Gastrocnemius medialis (tissue), 4 donors: ENCODE data around the gene ROR2. TPM values are rescaled to one million over a fixed set of nuclear protein-coding genes. Genes with fewer than 3 reads are reported as not detected.

Experiments used
- ATAC-seq, 2 donors: fragments of 150-250 bp; one replicate each; pipeline ENCODE4 v1.9.1; 2016
- DNase-seq, 2 donors: peaks; one replicate each; pipeline ENCODE4 v3.0.0-alpha.2; 2019
- H3K27ac ChIP-seq, 4 donors: fragments of 200-600 bp; sonication (generic); 1 replicate in 1 of 4; 2 replicates in 3 of 4; pipeline ENCODE4 v1.5.1; 2016 to 2018; ENCODE audit warnings: mild to moderate bottlenecking in 2 of 4, moderate library complexity in 1 of 4
- H3K27me3 ChIP-seq, 3 donors: fragments of 200-600 bp; sonication (generic) in 2 of 3; 1 replicate in 1 of 3; 2 replicates in 2 of 3; pipeline versions ENCODE4 v1.5.1 to v1.6.0; 2016 to 2019; ENCODE audit warnings: mild to moderate bottlenecking in 1 of 3, moderate library complexity in 1 of 3
- H3K36me3 ChIP-seq, 2 donors: fragments of 200-600 bp; sonication (generic) in 1 of 2; one replicate each; pipeline ENCODE4 v1.5.1; 2017 to 2018
- H3K4me1 ChIP-seq, 2 donors: fragments of 200-600 bp; sonication (generic) in 1 of 2; one replicate each; pipeline ENCODE4 v1.5.1; 2016 to 2017; ENCODE audit warnings: mild to moderate bottlenecking in 2 of 2
- H3K4me3 ChIP-seq, 4 donors: fragments of 200-600 bp; sonication (generic) in 3 of 4; 1 replicate in 1 of 4; 2 replicates in 3 of 4; pipeline ENCODE4 v1.5.1; 2016 to 2019; ENCODE audit warnings: mild to moderate bottlenecking in 2 of 4
- H3K9me3 ChIP-seq, 3 donors: fragments of 200-600 bp; sonication (generic) in 2 of 3; 1 replicate in 1 of 3; 2 replicates in 2 of 3; pipeline ENCODE4 v1.5.1; 2016 to 2019
- POLR2A ChIP-seq, 2 donors: fragments of 450-650 bp; IDR thresholded peaks; one replicate each; pipeline ENCODE4 v1.6.1; 2017; ENCODE audit warnings: antibody characterized with exemption in 2 of 2, mild to moderate bottlenecking in 2 of 2, moderate library complexity in 2 of 2
- in situ Hi-C, 4 donors: fragments of 200-750 bp; cut with MboI; loops; one replicate each; pipeline versions ENCODE4 v1.15.0 to v1.8.0; 2017; ENCODE audit warnings: low sequenced_read_pairs in 4 of 4
- intact Hi-C: fragments of 100-400 bp; cut with DNase I; formaldehyde crosslinking; loops from one replicate; pipeline ENCODE4 v1.15.1; 2023; ENCODE audit warnings: low total_unique reads
- total RNA-seq, 4 donors: library from RNA; depleted of rRNA; stranded (reverse); fragments of >200 nt; gene quantifications; one replicate each; pipeline versions ENCODE4 v1.1.0 to v1.2.3, GENCODE V29; 2016
- TF ChIP-seq, protein P1 (sequence below), 5 experiments: fragments of 450-650 bp in 3 of 5; fragments of 200-600 bp in 2 of 5; sonication (generic) in 2 of 5; IDR thresholded peaks in 4 of 5; conservative IDR thresholded peaks in 1 of 5; 1 replicate in 4 of 5; 2 replicates in 1 of 5; pipeline ENCODE4 v1.5.1; 2016 to 2019; ENCODE audit warnings: antibody characterized with exemption in 5 of 5, mild to moderate bottlenecking in 3 of 5, moderate library complexity in 3 of 5

ROR2 gene
- total RNA-seq, 4 donors from 2014 or later, result 0.15 to 1.2 (median 0.61) TPM

DNA sequence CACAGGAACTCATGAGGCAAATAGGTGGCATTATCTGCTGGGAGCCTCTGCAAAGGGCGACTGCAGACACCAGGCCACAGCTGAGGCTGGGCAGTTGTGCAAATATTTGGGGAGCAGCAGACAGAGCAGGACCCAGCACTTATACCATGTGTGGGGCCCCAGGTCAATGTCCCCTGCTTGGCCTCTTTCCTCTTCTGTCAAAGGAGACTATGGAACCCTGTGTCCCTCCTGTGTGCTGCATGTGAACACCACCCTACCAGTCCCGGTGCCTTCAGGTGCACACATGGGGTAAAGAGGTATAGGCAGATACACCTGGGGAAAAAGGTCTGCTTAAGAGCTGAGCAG is 50.8 kb downstream of the ROR2 start:
- H3K9me3 ChIP-seq, result no peaks in the 10 kb centered on the region
- TF ChIP-seq POLR2A (IDR thresholded peaks at IDR 0.05), result no peak
- TF ChIP-seq, protein P1, sequence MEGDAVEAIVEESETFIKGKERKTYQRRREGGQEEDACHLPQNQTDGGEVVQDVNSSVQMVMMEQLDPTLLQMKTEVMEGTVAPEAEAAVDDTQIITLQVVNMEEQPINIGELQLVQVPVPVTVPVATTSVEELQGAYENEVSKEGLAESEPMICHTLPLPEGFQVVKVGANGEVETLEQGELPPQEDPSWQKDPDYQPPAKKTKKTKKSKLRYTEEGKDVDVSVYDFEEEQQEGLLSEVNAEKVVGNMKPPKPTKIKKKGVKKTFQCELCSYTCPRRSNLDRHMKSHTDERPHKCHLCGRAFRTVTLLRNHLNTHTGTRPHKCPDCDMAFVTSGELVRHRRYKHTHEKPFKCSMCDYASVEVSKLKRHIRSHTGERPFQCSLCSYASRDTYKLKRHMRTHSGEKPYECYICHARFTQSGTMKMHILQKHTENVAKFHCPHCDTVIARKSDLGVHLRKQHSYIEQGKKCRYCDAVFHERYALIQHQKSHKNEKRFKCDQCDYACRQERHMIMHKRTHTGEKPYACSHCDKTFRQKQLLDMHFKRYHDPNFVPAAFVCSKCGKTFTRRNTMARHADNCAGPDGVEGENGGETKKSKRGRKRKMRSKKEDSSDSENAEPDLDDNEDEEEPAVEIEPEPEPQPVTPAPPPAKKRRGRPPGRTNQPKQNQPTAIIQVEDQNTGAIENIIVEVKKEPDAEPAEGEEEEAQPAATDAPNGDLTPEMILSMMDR (IDR thresholded peaks at IDR 0.05 in 4 of 5, conservative IDR thresholded peaks at IDR 0.05 in 1 of 5), result no peak
- H3K27ac ChIP-seq, result no peak overlapping the region
- H3K36me3 ChIP-seq, result no peaks in the 10 kb centered on the region
- ATAC-seq, result no peak
- no peak overlapping the region for H3K4me3 ChIP-seq
- no peaks in the 10 kb centered on the region for H3K4me1 ChIP-seq
- in situ Hi-C loops, result no loop called here
- no peak for DNase-seq
- peaks cover 0 to 17% (median 7%) of the 10 kb centered on the region in 3 donors for H3K27me3 ChIP-seq
- intact Hi-C loops, result no loop called here

DNA sequence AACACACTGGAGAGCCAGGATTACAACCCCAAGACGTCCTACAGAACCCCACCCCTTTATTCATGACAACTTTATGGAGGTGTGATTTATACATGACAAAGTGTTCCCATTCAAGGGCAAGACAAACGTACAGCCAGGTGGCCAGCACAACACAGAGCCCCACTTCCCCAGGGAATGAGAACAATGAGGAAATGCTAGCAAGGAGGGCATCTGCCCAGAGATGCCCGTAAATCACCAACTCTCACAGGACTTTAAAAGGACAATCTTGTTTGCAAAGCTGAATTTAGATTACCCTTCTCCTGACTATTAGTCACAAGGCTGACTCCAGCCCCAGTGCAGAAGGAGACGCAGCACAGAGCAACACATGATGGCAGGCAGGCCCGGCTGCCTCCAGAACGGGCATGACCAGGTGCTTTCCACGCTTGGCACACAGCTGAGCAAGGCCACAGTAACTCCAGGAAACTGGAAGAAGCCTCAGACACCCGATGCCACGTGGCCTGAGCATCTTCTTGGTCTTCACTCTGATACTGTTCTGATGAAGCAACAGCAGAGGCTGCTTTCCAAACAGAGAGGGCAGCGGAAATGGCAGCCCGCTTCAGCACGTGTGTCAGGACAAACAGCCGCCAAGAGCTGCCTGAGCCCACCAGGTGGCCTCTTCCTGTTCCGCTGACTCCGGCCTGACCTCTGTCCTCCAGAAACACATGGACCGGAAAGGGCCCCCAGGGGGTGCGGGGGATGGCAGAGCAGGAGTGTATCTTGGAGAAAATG is 51.4 kb downstream of the ROR2 start:
- Histone ChIP-seq H3K27ac (no peak overlapping the region), H3K27me3 (peaks cover 0 to 17% (median 7%) of the 10 kb centered on the region in 3 donors), H3K4me1 (no peaks in the 10 kb centered on the region), H3K4me3 (no peak overlapping the region), H3K36me3 (no peaks in the 10 kb centered on the region), H3K9me3 (no peaks in the 10 kb centered on the region)
- in situ Hi-C loops, result no loop called here
- intact Hi-C loops, result no loop called here
- no peak for TF ChIP-seq POLR2A (IDR thresholded peaks at IDR 0.05)
- TF ChIP-seq, protein P1 (IDR thresholded peaks at IDR 0.05 in 4 of 5, conservative IDR thresholded peaks at IDR 0.05 in 1 of 5), result no peak
- peak in 1 of 2 donors; percentile 33 for ATAC-seq
- DNase-seq, result no peak

DNA sequence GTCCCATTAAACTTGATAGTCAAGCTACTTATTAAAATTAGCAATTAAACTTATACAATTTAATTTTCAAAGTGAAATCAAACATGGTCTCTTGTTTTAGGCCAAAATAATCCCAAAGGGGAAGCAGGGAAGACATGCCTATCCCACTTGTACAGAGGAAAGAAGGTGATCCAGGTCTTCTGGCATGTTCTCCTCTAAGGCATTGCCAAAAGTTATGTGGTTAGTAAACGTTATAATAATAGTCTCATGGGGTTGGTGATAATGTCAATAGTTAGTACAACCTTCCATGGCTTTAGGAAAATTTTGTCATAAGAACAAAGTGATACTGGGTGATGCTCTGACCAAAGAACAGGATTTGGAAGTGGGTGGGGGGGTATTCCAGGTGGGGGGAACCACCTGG is 52.8 kb downstream of the ROR2 start:
- no peak overlapping the region for H3K4me3 ChIP-seq
- H3K27me3 ChIP-seq, result peaks cover 0 to 17% (median 7%) of the 10 kb centered on the region in 3 donors
- intact Hi-C loops, result no loop called here
- no peak overlapping the region for H3K27ac ChIP-seq
- no peaks in the 10 kb centered on the region for H3K9me3 ChIP-seq
- H3K36me3 ChIP-seq, result no peaks in the 10 kb centered on the region
- H3K4me1 ChIP-seq, result no peaks in the 10 kb centered on the region
- no peak for ATAC-seq
- no peak for TF ChIP-seq POLR2A (IDR thresholded peaks at IDR 0.05)
- TF ChIP-seq, protein P1 (IDR thresholded peaks at IDR 0.05 in 4 of 5, conservative IDR thresholded peaks at IDR 0.05 in 1 of 5), result no peak
- in situ Hi-C loops, result no loop called here
- DNase-seq, result no peak

DNA sequence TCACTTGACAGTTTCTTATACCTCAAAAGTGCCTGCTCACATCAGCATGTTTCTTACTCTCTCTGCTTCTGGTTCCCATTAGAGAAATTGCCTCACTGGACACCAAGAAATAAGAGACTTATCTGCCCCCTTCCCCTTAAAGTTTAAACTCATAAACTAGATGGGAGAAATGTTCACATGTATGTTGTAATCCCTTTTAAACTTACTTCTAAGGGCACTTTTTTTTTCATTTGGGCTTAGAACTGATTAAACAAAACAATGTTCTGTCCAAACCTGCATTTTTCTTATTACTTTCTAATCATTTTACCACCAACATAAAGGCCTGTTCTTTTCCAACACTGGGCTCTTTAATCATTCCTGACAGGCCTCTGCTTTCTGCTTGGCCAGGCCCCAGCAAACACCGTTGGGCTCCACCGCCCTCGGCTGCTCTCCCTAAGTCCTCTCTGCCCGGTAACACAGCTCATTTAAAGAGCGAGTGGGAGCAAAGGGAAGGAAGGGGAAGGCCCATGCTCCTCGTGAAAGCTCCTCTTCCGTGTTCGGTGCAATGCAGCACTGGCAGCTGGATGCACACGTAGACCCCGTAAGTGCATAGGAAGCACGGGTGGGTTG is 53.4 kb downstream of the ROR2 start:
- Histone ChIP-seq H3K27ac (no peak overlapping the region), H3K9me3 (no peaks in the 10 kb centered on the region), H3K4me3 (no peak overlapping the region), H3K36me3 (no peaks in the 10 kb centered on the region), H3K27me3 (peaks cover 0 to 17% (median 7%) of the 10 kb centered on the region in 3 donors), H3K4me1 (no peaks in the 10 kb centered on the region)
- ATAC-seq (no peak), DNase-seq (no peak)
- intact Hi-C loops (no loop called here), in situ Hi-C loops (no loop called here)
- TF ChIP-seq POLR2A (IDR thresholded peaks at IDR 0.05), result no peak
- TF ChIP-seq, protein P1 (IDR thresholded peaks at IDR 0.05 in 4 of 5, conservative IDR thresholded peaks at IDR 0.05 in 1 of 5), result no peak
